SH-SY5Y (cell line): ENCODE measurements around the gene L2HGDH.

ENCODE experiments used
- GATA2 ChIP-seq: IDR thresholded peaks from 2 replicates; pipeline ENCODE4 v1.6.1; 2011; ENCODE audit warnings: mild to moderate bottlenecking, low read depth, low read length
- GATA3 ChIP-seq: IDR thresholded peaks from 2 replicates; pipeline ENCODE4 v1.6.1; 2011; ENCODE audit warnings: low read depth, mild to moderate bottlenecking, low read length, moderate library complexity

Gene L2HGDH

DNA sequence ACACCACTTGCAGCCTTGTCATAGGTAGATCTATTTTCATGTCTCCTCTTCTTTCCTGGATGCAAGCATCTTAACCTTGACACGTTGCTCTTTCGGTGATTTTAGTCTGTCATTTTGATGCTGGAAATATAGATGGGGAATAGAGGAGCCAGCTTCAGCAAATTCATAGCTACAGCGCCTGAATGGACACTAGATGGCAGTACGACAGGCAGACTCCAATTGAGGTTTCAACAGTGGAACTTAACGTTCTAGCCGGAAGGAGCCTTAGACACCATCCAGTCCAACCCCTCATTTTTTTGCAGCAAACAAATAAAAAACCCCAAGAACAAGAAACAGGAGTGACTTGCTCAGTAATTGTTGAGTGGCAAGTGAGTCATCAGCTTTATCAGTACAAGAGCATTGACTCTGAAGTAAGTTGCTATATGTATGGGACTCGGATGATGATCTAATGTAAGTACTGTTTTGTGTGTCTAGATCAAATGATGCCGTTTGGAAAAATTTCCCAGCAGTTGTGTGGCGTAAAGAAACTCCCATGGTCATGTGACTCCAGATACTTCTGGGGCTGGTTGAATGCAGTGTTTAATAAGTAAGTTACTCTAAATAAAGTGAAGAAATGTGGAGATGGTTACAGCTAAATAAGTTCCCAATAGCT is 9.1 kb upstream of the L2HGDH start:
- no peak for TF ChIP-seq GATA3
- no peak for TF ChIP-seq GATA2

DNA sequence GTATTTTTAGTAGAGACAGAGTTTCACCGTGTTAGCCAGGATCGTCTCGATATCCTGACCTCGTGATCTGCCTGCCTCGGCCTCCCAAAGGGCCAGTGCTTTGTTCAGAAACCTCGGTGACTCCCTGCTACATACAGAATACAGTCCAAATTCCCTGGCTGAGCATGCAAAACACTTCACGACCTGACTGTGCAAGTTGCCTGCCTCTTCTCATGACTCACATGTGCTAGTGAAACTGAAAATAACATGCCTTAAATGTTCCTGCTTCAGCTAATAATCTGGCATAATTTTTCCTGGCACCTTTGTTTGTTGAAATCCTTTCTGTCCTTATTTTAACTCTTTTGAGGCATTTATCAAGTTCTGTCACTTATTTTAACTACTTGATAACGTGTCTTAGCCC is 8.3 kb upstream of the L2HGDH start:
- TF ChIP-seq GATA2 (no peak), GATA3 (no peak)

GRCh38 chr14:50319721-50320120 is 7.7 kb upstream of the L2HGDH start:
- TF ChIP-seq GATA3: no peak

GRCh38 chr14:50319293-50319692 is 7.3 kb upstream of the L2HGDH start:
- TF ChIP-seq GATA2 (no peak), GATA3 (no peak)

DNA sequence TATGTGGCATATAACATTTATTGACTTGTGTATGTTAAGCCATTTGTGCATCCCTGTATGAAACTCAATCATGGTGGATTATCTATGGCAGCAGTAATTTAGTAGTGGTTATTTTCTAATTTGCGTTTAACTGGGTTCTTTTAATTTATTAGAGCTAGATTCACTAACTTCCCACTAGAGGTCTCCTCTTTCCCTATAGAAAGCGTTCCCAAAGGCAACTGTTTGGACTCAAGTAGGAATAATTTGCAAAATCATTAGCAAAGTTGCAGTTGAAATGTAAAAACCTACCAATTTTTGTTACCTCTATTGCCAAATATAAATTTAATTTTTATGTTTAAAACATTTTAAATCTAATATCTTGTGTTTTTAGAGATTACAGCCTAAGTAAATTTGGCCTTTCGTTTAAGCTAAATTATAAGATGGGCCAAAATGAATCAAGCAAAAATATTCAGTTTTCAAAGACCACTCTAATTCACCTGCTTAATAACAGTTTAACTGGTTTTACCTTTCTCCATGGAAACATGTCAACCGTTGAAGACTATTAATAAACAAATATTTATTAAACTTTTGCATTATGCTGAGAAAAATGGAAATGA is 6.1 kb upstream of the L2HGDH start:
- TF ChIP-seq GATA3 (no peak), GATA2 (no peak)

- no peak for TF ChIP-seq GATA2
- no peak for TF ChIP-seq GATA3
These were observed 665 bp upstream of the L2HGDH start for GRCh38 chr14:50312734-50313054.

DNA sequence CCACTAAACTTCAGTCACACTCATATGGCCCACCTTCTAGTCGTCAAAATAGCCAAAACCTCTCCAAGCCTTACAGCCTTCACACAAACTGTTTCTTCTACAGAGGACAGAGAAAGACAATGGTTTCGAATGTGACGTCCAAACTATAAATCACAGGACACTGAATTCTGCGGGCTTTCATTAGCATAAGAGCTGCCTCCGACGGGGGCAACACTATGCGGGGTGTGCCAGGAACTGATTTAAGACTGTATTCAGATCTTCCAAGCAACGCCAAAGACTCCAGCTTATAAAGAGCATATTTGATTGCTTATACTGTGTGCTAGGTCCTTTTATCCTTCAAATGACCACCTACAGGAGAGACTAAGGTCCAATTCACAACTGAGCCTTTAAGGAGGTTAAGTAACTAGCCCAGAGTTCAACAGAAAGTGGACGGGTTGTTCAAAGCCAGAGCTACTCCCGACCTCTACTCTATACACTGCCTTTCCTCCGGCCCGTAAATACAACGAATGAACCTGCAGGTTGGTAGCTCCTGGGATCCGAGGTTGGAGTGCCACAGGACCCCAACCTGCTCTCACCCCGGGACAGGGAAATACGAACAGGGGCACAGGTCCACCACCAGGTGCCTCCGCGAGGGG is 575 bp downstream of the L2HGDH start:
- no peak for TF ChIP-seq GATA2
- no peak for TF ChIP-seq GATA3

DNA sequence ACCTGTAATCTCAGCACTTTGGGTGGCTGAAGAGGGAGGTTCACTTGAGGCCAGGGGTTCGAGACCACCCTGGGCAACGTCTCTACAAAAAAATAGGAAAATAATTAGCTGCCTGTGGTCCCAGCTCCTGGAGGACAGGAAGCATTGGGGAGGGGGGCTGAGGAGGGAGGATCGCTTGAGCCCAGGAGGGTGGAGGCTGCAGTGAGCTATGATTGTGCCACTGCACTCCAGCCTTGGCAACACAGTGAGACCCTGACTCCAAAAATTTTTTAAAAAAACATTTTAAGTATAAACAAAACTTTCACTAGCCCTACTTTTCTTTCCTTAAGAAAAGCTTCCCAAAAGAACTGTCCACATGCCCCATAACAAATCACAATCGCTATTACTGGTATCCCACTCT is 1.6 kb downstream of the L2HGDH start:
- no peak for TF ChIP-seq GATA2
- TF ChIP-seq GATA3: no peak

- TF ChIP-seq GATA2 (no peak), GATA3 (no peak)
These were observed 3.6 kb downstream of the L2HGDH start for GRCh38 chr14:50308363-50308915.

DNA sequence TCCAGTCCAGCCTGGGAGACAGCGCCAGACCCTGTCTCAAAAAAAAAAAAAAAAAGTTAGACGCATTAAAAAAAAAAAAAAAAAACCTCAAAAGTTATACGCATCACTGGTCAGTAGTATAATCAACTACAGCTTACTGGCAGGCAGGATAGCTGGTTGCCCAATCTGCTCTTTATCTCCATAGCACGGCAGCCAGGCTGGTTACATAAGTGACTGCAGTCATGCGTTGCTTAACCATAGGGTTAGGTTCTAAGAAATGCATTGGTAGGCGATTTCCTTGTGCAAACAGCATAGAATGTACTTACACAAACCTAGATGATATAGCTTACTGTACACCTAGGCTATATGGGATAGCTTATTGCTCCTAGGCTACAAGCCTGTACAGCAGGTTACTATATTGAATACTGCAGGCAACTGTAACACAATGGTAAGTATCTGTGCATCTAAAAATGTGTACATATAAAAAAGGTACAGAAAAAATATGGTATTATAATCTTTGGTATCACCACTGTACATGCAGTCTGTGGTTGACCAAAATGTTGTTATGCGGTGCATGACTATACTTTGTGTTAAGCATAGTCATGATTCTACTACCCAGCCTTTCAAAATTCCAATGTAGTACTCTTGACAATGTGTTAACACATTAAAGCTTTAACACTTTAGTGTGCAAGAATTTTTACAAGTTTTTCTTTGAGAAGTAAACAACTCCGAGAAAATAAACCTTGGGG is 8.1 kb downstream of the L2HGDH start:
- TF ChIP-seq GATA2: no peak
- TF ChIP-seq GATA3: no peak

- TF ChIP-seq GATA3 (no peak), GATA2 (no peak)
These were observed 10.1 kb downstream of the L2HGDH start for GRCh38 chr14:50301914-50302313.

DNA sequence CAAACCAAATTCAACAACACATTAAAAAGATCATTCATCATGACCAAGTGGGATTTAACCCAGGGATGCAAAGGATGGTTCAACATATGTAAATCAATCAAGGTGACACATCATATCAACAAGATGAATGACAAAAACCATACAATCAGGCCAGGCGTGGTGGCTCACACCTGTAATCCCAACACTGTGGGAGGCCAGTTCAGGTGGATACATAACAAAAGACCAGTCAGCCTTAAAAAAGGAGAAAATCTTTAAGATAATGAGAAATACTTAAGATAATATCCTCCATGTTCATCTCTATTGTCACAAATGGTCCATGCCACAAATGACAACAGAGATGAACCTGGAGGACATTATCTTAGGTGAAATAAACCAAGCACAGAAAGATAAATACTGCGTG is 12.4 kb downstream of the L2HGDH start:
- TF ChIP-seq GATA3 (no peak), GATA2 (no peak)

GRCh38 chr14:50290306-50290705 is 21.7 kb downstream of the L2HGDH start:
- peak; percentile 51 for TF ChIP-seq GATA3
- TF ChIP-seq GATA2: peak; percentile 47; the same call in 1 of the 2 replicates

- TF ChIP-seq GATA3: no peak
- TF ChIP-seq GATA2: no peak
These were observed 23.9 kb downstream of the L2HGDH start for GRCh38 chr14:50288146-50288545.

DNA sequence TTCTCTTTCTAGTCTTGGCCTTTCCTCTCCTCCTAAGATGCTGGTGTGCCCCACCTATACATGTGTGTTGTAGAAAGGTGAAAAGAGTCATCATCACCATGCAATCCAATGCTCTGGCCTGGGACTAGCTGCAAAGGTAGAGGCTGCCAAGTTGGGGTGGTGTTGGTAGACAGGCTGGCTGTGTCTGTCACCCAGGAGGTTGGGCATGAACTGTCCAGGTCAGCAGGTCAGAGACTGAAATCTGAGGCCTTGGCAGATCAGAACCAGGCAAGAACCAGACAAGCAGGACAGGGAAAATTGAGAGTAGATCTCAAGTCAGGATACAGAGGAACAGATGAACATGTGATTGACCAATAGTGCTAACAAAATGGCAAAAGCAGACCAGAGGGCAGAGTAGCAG is 26.2 kb downstream of the L2HGDH start:
- TF ChIP-seq GATA3 (no peak), GATA2 (no peak)

GRCh38 chr14:50272498-50272897 is 39.5 kb downstream of the L2HGDH start:
- TF ChIP-seq GATA3 (no peak), GATA2 (no peak)
